Activated T-cell treated with anti-CD3 and anti-CD28 coated beads, Interleukin-2, amount 50 U/mL, for 1 hour (primary cell): ENCODE measurements around the gene GRM4.

ENCODE experiments used
- DNase-seq: peaks from one replicate; pipeline ENCODE4 v3.0.0-alpha.2; 2020

The GRM4 gene

DNA sequence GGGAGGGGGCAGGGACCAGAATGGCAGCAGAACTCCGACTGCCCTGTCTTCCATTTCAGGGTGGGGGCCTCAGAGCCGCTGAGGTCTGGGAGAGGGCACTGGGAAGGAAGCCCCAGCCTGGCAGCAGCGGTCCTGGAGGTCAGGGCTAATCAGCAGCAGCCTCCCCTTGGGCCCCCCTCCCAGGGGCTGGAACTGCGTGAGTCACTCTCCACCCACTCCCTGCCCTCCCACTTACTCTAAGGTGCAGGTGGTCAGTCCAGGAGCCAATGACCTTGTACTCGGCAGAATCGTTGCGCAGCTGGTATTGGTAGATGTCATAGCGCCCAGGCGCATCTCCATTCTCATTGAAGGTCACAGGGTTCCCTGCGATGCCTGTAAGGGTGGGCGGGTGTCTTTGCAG, 105.9 kb downstream of the GRM4 start:
- DNase-seq: no peak

DNA sequence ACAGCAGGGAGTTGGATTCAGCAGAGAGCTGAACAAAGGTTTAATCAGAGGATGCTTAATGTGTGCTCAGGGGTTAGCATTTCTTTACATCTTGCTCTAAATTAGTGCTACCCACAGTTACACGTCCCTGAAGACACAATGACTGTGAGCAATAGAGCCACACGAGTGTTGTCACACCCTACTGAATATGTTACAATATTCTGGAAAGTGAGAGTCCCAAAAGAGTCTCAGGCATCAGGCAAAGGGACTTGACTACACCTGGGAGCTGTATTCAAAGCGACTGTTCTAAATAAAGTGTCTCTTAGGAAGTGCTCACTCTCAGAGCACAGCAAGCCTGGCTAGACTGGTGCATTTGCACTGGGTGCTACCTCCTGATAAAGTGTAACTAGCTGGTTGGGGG, 108.7 kb downstream of the GRM4 start:
- no peak for DNase-seq

DNA sequence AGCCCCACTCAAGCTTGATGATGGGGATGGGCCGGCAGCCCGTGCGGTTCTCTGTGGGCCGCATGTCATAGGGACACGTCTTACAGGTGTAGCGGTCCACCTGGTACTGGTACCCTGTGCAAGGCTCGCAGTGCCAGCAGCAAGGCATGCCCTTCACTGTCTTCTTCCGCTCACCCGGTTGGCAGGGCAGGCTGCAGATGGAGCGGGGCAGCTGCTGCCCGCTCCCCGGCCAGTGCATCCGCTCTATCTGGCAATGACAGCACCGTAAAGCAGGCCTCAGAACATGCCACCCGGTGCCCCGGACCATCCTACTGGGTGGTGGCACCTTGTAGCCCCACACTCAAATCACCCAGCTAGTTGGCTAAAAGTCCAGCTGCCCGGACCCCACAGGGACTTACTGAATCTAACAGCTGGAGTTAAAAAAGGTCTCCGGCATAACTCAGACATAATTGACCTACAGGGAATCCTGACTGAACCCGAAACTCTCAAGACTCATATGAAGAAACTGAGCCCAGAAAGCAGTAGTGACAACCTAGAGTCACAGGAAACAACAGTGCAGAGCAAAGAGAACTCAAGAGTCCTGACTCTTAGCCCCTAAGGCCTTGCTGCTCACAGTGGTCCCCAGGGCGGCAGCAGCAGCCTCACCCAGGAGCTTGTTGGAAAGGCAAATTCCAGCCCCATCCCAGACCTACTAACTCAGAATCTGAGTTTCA, 109.4 kb downstream of the GRM4 start:
- no peak for DNase-seq

DNA sequence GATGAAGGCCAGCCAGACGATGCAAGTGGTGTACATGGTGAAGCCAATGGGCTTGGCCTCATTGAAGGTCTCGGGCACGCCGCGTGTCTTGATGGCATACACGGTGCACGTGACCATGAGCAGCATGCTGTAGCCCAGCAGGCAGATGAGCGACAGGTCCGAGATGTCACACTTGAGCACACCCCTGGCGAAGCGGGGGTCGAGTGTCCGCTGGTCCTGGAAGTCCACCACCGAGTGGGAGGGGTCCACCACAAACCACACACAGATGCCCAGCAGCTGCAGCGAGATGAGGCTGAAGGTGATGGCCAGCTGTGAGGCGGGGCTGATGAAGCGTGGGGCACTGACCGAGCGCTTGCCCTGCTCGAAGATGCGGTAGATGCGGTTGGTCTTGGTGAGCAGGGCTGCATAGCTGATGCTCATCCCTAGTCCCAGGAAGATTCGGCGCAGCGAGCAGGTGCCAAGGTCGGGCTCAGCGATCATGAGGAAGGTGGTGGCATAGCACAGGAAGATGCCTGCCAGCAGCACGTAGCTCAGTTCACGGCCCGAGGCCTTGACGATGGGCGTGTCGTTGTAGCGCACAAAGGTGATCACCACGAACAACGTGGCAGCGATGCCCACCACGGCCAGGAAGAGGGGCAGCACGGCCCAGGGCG, 110.1 kb downstream of the GRM4 start:
- DNase-seq: no peak

DNA sequence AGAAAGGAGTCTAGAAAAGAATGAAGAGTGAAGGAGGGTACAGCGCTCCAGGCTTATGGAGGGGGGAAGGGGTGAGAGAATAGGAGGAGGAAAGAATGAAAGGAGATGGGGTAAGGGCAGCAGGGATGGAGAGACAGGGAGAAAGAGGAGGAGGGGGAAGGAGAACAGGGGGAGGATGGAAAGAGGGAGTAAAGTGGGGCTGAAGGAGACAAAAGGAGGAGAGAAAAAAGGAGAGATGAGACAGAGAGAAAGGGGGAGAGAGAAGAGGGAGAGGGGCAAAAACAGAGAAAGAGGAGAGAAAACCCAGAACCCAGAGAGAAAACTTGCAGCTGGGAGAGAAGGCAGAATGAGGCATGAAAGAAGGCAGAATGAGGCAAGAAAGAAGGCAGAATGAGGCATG, 110.7 kb downstream of the GRM4 start:
- DNase-seq: no peak

DNA sequence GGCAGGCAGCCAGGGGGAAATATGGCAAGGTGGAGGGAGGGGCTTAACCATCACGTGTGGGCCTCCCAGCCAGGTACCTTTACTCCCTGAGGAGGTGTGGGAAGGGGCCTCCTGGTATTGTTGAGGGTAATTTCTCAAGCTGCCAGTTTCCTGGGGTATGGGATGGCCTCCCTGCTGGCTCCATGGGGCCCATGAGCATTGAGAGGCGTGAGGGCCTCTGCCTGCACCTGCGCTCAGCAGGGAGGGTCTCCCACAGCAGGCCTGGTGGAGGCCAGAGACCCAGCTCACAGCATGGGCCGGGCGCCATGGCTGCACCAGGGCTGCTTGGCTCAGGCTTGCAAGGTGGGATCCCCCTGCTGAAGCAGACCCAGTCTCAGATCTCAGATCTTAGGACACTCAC, 113.0 kb downstream of the GRM4 start:
- DNase-seq: no peak

DNA sequence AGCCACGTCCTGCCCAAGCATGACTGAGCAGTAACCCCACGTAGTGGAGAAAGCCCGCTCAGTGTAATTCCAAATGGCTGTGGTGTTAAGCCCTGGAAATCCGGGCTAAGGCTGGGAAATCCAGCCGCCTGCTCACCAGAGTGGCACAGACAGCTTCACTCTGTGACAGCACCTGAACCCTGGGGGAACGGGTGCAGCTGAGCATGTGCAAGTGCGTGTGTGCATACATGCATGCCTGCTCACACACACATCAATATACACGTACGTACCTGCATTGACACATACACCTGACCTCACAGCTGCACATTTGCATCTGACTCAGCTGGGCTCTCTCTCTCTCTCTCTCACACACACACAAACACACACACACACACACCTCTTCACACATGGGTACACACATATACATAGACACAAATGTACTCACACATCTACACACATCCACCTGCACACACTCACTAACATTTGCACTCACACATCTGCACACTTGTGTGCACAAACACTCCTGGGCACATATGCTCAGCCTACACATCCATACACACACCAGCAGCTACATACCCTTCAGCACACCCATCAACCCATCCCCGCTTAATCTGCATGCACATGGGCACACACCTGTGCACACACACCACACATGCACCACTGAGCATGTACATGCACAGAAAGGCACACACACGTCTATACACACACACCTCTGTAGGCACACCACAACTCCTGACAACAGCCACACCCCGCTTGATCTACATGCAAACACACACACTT, 114.1 kb downstream of the GRM4 start:
- DNase-seq: no peak

DNA sequence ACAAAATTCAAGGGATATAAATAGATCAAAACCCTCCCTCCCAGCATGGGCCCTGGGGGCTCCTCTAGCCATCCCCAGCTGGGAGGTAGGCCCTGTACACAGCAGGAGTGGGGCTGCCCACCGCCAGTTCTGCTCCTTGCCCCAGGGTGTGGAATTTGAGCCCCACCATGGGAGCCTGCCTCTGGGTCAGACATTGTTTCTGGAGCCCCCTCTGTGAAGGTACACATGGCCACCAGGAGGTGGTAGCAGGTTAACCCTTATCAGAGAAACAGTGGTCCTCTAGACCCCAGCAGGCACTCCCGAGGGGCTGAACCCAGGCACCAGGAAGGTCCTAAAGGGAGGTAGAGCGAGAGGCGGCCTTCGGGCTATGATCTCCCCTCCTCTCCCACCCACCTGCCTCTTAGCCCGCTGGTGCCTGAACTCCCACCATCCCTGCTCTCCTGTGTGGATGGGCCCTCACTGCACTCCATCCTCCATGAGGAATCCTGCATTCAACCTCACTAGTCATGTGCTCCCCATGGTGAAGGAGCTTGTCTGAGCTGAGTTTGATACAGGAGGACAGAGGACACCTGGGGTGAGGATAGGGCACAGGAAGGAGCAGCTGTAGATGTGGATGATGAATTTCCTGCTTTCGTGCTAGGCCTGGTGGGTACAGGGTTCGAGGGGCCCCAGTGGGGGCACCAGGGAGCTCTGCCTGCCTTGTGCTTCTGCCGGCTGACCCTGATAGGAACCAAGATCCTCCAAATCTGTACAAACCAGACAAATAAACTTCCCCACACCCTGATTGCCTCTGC, 114.9 kb downstream of the GRM4 start:
- no peak for DNase-seq

DNA sequence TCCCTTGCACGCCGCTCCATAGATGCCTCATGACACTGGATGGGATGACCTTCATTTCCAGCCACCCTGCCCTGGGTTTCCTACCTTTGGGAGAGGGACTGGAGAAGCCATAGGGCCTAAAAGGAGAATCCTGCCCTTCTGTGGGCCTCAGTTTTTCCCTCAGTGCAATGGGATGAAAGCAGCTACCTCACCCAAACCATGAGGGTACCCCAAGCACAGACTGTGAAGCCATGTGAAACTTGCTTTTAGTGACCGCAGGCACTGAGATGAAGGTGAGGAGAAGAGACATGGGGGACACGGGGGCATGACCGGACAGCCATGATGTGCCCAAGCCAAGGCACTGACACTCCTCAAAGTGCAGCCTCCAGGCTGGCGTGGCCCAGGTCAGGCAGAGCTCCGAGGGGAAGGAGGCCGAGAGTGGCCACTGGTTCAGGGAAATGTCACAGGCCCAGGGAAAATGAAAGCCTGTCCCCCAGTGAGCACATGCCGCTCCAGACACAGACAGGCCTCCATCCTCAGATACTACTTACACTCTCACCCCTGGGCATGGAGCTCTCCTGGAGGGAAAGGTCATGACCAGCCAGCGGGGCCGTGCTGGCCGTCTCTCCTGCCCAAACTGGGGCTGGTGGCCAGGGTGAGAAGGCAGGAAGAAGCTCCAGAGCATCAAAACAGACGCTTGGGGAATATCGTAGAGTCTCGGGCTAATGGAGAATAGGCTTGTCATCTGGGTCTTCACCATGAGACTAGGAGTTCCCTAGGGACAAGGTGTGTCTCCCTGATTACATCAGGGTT, 116.2 kb downstream of the GRM4 start:
- no peak for DNase-seq

DNA sequence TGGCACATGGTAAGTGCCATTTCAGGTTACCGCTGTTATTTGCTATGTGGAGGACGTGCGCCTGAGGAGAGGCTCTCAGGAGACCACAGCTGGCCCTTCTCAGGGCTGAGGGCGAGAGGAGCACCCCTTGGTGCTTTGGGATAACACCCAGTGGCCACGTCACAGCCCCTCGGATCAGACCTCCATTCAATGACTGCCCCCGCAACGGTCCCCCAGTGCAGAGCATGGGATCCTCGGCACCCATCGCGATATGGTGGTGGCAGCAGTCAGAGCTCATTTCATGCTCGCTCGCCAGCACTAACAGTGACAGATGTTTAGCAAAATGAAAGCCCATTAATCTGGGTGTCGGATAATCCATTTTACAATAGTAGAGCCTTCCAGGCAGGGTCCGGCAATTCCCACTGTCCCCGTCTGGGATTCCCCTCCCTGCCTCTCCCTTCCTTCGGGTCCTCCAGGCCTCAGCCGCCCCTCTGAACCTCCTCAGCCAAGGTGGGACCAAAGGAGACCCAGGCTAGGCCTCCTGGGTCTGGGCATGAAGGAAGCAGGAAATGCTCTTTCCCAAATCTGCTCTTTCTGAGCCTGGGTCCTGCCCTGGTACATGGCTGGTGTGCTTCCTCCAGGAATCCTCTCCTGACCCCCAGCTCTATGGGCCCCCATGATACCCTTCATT, 117.1 kb downstream of the GRM4 start:
- DNase-seq: no peak

DNA sequence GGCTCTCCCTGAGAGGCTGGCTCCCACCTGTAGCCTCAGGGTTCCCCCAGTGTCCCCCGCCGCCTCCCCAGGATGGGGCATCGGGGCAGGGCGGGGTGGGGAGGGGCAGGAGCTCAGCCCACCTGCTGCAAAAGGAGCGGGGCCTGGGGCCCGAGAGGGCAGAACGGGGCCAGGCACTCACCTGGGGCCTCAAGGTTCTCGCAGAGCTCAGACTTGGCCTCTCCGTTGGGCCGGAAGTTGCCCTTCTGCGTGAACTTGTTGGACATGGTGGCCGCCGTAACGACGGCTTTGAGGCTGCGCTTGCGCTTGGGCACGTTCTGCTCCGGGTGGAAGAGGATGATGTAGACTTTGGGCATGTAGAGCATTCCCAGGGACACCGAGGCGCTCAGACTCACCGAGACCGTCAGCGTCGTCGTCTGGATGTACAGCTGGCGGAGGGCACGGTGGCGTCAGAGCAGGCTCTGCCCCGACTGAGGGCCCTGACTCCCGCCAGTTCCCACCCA, 117.9 kb downstream of the GRM4 start:
- DNase-seq: no peak

DNA sequence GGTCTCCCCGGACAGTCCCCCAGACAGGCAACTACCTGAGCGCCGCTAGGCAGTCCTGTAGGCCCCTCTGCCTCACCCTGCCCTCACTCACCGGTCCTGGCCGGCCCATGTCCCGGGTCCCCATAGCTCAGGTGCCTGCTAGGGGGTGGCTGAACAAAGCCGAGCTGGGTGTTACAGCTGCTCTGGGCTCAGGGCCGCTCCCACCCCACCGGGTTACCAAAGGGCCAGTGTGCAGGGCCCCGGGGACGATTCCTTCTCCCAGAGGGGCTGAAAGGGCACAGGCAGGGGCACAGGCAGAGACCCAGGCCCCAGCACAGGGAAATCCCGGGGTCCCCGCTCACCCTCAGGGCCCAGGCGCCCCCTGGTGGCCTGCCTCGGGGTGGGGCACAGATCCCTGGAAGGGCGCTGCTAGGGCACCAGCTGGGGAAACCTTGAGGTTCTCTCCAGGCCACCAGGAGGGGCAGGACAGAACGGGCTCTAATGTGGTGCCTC, 118.4 kb downstream of the GRM4 start:
- peak; percentile 77 for DNase-seq

DNA sequence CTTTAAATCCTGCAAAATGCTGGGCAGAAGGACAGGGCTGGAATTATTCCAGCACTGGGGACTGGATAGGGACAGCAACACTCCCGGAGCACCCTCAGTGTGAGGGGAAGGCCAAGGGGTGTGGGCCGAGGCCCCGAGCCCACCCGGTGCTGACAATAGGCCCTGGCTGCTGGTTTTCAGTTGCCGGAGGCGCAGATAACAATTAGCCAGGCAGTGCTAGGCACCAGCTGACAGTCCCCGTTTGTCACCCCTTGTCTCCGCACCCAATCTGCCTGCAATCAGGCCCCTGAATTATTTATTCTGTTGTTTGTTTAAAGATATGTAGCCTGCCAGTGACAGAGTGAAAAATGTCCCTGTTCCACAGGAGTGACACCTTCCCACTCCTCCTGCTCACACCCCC, 120.0 kb downstream of the GRM4 start:
- DNase-seq: no peak

DNA sequence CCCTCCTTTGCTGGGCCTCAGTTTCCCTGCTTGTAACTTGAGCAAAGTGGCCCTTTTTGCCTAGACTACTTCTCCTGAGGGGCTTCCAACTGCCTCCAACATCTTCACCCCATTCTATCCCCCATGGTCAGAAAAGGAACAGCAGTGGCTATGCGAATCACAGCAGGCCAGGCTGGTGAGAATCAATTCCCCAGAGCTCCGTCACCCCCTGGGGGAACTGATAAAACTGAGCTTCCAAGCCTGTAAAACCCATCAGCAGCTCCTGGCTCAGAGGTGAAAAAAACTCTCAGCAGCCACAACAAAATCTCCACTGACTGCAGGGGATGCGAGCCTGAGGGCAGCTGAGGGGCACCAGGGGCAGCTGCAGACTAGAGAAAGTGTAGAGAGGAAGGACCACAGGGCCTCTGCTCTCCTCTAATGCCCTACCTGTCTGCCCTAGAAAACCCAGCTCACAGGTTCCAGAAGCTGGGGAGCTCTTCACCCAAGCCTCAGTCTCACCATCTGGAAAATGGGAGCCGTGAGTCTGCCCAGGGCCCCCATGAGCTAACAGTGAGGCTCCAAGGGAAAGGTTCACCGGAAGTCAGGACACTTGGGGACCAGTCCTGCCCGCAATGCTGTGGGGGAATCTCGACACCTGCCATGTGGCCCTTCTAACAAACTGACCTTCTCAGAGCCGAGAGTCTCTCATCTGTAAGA, 120.6 kb downstream of the GRM4 start:
- DNase-seq: no peak

DNA sequence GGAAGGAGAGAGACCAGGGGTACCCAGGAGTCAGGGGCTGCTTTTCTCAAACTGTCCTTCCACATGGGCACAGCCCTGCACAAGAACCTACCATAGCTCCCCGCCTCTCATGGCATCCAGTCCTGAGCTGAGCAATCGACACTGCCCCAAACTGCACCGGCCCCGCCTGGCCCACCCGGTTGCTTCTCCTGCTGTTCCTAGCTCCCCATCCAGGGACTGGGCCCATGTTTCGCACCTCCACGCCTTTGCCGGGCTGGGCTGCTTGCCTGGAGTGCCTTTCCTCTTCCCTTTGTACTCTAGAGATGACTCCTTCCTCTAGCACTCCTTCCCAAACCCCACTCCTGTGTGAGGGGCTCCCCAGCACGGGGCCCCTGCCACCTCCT, 123.0 kb downstream of the GRM4 start:
- DNase-seq: no peak

DNA sequence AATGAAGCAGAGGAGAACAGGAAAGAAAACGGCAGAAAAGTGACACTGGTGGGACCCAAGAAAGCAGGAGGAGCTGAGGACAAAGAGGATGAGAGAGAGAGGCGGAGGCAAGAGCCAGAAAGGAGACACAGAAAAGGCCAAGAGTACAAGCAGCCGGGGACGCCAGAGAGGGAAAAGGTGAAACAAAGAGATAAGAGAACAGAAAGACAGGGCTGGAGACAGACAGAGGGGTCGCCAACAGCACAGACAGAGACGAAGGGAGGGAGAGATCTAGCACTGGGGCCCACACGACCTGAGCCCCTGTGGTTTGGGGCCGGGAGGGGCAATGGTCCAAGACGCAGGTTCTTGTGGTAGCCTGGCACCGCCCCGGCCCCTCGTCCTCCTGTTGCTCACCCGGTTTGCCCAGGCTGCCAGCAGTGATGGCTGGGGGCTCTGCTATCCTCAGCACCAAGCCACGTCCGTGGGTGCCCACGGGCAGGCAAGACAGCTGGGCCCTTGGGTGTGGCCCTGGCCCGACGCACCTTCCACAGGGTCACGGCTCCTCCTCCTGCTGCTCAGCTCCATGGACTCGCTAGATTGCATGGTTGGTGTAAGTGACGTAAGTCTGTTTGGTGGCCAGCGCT, 123.5 kb downstream of the GRM4 start:
- no peak for DNase-seq

DNA sequence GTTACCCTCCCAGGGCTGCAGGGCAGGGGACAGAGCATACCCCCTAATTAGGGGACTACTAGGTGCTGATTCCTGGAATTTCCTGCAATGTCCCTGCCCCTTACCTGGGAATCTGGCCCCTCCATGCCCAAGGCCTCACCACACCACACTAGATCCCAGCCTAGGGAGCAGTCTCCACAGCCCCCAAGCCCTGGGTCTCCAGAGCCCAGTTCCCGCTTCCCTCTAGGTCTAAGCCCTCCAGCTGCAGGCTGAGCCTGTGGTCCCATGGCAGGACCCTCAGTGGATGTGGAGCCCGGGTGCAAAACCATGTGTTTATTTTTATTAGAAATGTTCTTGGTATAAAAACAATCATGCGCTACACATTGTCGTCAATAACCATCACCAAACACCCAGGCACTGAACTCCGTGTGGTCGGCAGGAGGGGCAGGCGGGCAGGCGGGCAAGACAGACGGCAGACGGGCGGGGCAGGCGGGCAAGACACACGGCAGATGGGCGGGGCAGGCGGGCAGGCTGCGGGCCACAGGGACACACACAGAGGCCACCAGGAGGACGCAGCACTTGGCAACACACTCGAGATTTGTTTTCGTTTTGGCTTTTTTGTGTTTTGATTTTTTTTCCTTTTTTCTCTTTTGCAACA, 124.2 kb downstream of the GRM4 start:
- DNase-seq: no peak

DNA sequence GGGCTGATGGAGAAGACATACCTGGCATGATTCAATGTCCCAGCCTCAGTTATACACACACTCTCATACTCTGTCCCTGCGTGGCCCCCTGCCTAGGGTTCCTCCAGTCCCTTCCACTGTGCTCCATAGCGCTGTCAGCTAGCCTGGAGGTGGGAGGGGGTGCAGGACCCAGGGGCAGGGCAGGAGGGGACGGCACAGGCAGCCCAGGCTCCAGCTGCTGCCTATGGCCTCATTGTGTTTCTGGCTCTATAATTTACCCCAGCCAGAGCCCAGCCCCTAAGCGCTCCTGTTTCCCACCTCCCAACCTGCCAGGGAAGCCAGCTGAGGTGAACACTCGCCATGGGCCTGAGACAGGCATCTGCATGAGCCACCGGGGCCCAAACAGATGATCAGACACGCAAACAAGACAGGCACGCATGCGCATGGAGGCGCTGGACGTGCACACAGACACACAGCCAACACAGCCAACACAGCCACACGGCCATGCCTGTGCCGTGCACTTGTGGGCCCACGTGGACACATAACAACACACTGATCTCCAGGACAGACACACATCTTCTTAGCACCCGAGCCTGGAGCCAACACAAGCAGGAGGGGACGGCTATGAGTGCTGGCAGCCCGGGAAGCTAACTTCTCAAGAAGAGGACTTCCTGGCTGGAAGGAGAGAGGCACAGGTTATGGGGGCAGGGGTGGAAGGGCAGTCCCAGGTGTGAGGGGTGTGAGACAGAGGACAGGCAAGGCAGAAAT, 124.9 kb downstream of the GRM4 start:
- no peak for DNase-seq

DNA sequence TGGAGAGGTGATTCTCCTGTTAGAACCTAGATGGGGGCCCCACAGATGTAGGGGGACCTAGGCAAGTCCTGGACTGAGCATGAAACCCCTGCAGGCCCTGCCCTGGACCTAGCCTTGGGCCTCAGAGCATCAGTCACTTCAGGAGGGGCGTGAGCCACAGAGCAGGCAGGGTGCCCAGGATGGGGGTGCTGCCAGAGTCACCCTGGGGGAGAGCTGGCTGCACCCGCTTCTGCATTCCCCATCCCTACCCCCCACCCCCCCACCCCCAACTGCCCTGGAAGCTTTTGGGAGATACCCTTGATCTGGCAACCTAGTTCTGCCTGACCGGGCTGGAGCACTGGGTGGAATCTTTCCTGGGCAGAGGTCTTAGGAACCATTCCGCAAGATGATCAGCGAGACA, 125.6 kb downstream of the GRM4 start:
- DNase-seq: no peak
